HCT116 (cell line): ENCODE results near the gene FOXA1. TPM values are rescaled to one million over a fixed set of nuclear protein-coding genes. Genes with fewer than 3 reads are reported as not detected.

ENCODE experiments used
- ATAC-seq: fragments of 200-7000 bp; cut with Tn5 transposase; 2 replicates; pipeline ENCODE4 v1.9.1; 2020; ENCODE audit warnings: mild to moderate bottlenecking, moderate library complexity
- BruUV-seq: library from RNA; stranded (reverse); fragments of 400-500 nt; replicated peaks from 2 replicates; lab custom pipeline; 2021; lab: Mats Ljungman, UMichigan
- CTCF ChIA-PET: fragments of 300-600 bp; sonication (Branson Sonifier 250); formaldehyde crosslinking; loops from one replicate; lab custom pipeline; 2021; ENCODE audit warnings: antibody characterized with exemption; lab: Charles Lee
- POLR2A ChIA-PET: fragments of 300-600, 350-600 bp; sonication (Branson Sonifier 250); formaldehyde crosslinking; loops from one replicate; lab custom pipeline; 2021; ENCODE audit warnings: antibody characterized with exemption; lab: Charles Lee
- RAD21 ChIA-PET, 2 experiments: fragments of 300-600 bp; sonication (Branson Sonifier 250); formaldehyde crosslinking; loops; one replicate each; lab custom pipeline; 2023; ENCODE audit warnings: low total read pairs in 2 of 2; ENCODE audit not compliant: uncharacterized antibody in 2 of 2, unreplicated experiment in 2 of 2, low non-redundant PET in 1 of 2; lab: Charles Lee
- DNase-seq: peaks from one replicate; pipeline ENCODE4 v3.0.0-alpha.2; 2010; ENCODE audit warnings: low read depth, low spot score
- H2AFZ ChIP-seq: fragments of 200-600 bp; shearing (Covaris generic), sonication (generic); 2 replicates; pipeline ENCODE4 v1.6.1; 2017; ENCODE audit warnings: low read depth, mixed run types, mixed read lengths, antibody characterized with exemption, low read length; ENCODE audit not compliant: poor library complexity, severe bottlenecking
- H3K27ac ChIP-seq: 2 replicates; pipeline ENCODE4 v1.5.1; 2012; ENCODE audit warnings: low read depth, low read length
- H3K27me3 ChIP-seq: fragments of 200-600 bp; sonication (generic); 2 replicates; pipeline ENCODE4 v1.6.1; 2016; ENCODE audit warnings: mixed run types, low read length, mixed read lengths; ENCODE audit not compliant: insufficient read depth
- H3K36me3 ChIP-seq, 2 experiments: fragments of 200-500 bp in 1 of 2; fragments of 200-600 bp in 1 of 2; sonication (Bioruptor generic) in 1 of 2; sonication (generic) in 1 of 2; 2 replicates each; pipeline versions ENCODE4 v1.5.1 to v1.6.1; 2014 to 2016; ENCODE audit warnings: low read length in 2 of 2, inconsistent platforms in 1 of 2, mixed read lengths in 1 of 2, mixed run types in 1 of 2; ENCODE audit not compliant: insufficient read depth in 2 of 2, control insufficient read depth in 1 of 2
- H3K4me1 ChIP-seq, 2 experiments: fragments of 200-600 bp in 1 of 2; sonication (generic) in 1 of 2; 2 replicates each; pipeline versions ENCODE4 v1.5.1 to v1.6.1; 2012 to 2017; ENCODE audit warnings: low read length in 2 of 2, inconsistent platforms in 1 of 2, mild to moderate bottlenecking in 1 of 2, mixed read lengths in 1 of 2, mixed run types in 1 of 2, moderate library complexity in 1 of 2; ENCODE audit not compliant: insufficient read depth in 2 of 2, control insufficient read depth in 1 of 2
- H3K4me2 ChIP-seq: fragments of 200-600 bp; sonication (generic); 2 replicates; pipeline ENCODE4 v1.6.1; 2017; ENCODE audit warnings: mixed run types, low read length, mixed read lengths
- H3K4me3 ChIP-seq, 2 experiments: fragments of 200-600 bp in 1 of 2; sonication (generic) in 1 of 2; replicated peaks in 1 of 2; 2 replicates each; pipeline ENCODE4 v1.5.1; 2011 to 2016; ENCODE audit warnings: low read length in 2 of 2, control low read depth in 1 of 2, low read depth in 1 of 2, mild to moderate bottlenecking in 1 of 2, mixed read lengths in 1 of 2, mixed run types in 1 of 2
- H3K79me2 ChIP-seq: fragments of 200-600 bp; sonication (generic); 2 replicates; pipeline ENCODE4 v1.6.1; 2017; ENCODE audit warnings: mild to moderate bottlenecking, mixed run types, low read length, moderate library complexity, mixed read lengths; ENCODE audit not compliant: insufficient read depth
- H3K9ac ChIP-seq: fragments of 200-600 bp; sonication (generic); 2 replicates; pipeline ENCODE4 v1.6.1; 2016; ENCODE audit warnings: low read length, mixed read lengths
- H3K9me2 ChIP-seq: fragments of 200-600 bp; sonication (generic), shearing (Covaris generic); 2 replicates; pipeline ENCODE4 v1.6.1; 2017; ENCODE audit warnings: mixed run types, mild to moderate bottlenecking, moderate library complexity; ENCODE audit not compliant: insufficient read depth
- H3K9me3 ChIP-seq, 2 experiments: fragments of 200-500 bp in 1 of 2; fragments of 200-600 bp in 1 of 2; sonication (Bioruptor generic) in 1 of 2; sonication (generic) in 1 of 2; 2 replicates each; pipeline ENCODE4 v1.6.1; 2014 to 2017; ENCODE audit warnings: low read length in 2 of 2, mixed read lengths in 2 of 2, inconsistent platforms in 1 of 2, low read depth in 1 of 2, mild to moderate bottlenecking in 1 of 2, mixed run types in 1 of 2, moderate library complexity in 1 of 2; ENCODE audit not compliant: control insufficient read depth in 1 of 2, insufficient read depth in 1 of 2
- H4K20me1 ChIP-seq: fragments of 200-600 bp; sonication (generic), shearing (Covaris generic); 2 replicates; pipeline ENCODE4 v1.6.1; 2017; ENCODE audit warnings: mixed run types, mild to moderate bottlenecking, moderate library complexity; ENCODE audit not compliant: insufficient read depth
- ATF3 ChIP-seq: IDR thresholded peaks from 2 replicates; pipeline ENCODE4 v1.6.1; 2012
- CBX3 ChIP-seq: IDR thresholded peaks from 2 replicates; pipeline ENCODE4 v1.6.1; 2012; ENCODE audit warnings: low read depth
- CTCF ChIP-seq, 3 experiments: fragments of 200-600 bp in 1 of 3; sonication (generic) in 1 of 3; IDR thresholded peaks in 2 of 3; conservative IDR thresholded peaks in 1 of 3; 2 replicates each; pipeline ENCODE4 v1.5.1; 2012 to 2017; ENCODE audit warnings: low read depth in 2 of 3, low read length in 2 of 3, antibody characterized with exemption in 1 of 3, borderline replicate concordance in 1 of 3, control low read depth in 1 of 3, mild to moderate bottlenecking in 1 of 3, mixed read lengths in 1 of 3, mixed run types in 1 of 3, moderate library complexity in 1 of 3; ENCODE audit not compliant: insufficient read depth in 1 of 3
- EGR1 ChIP-seq: IDR thresholded peaks from 2 replicates; pipeline ENCODE4 v1.6.1; 2012; ENCODE audit warnings: low read depth
- ELF1 ChIP-seq: IDR thresholded peaks from 2 replicates; pipeline ENCODE4 v1.6.1; 2012; ENCODE audit warnings: low read depth, borderline replicate concordance
- EZH2 ChIP-seq: fragments of 200-600 bp; sonication (generic); IDR thresholded peaks from 2 replicates; pipeline ENCODE4 v1.6.1; 2017; ENCODE audit warnings: antibody characterized with exemption, mixed run types
- FOSL1 ChIP-seq: IDR thresholded peaks from 2 replicates; pipeline ENCODE4 v1.6.1; 2012; ENCODE audit warnings: low read depth
- POLR2AphosphoS5 ChIP-seq: IDR thresholded peaks from 2 replicates; pipeline ENCODE4 v1.6.1; 2011; ENCODE audit warnings: mild to moderate bottlenecking, low read depth, low read length, moderate library complexity
- RAD21 ChIP-seq: IDR thresholded peaks from 2 replicates; pipeline ENCODE4 v1.6.1; 2012; ENCODE audit warnings: low read depth, mild to moderate bottlenecking
- REST ChIP-seq: IDR thresholded peaks from 2 replicates; pipeline ENCODE4 v1.6.1; 2012; ENCODE audit warnings: low read depth
- SIN3A ChIP-seq: IDR thresholded peaks from 2 replicates; pipeline ENCODE4 v1.6.1; 2012; ENCODE audit warnings: low read depth
- SP1 ChIP-seq: IDR thresholded peaks from 2 replicates; pipeline ENCODE4 v1.6.1; 2012; ENCODE audit warnings: low read depth
- SRF ChIP-seq: IDR thresholded peaks from 2 replicates; pipeline ENCODE4 v1.6.1; 2012; ENCODE audit warnings: low read depth
- TCF7L2 ChIP-seq: IDR thresholded peaks from 2 replicates; pipeline ENCODE4 v1.7.0; 2011; ENCODE audit warnings: borderline replicate concordance, inconsistent platforms; ENCODE audit not compliant: insufficient read depth, insufficient read length; ENCODE audit errors: extremely low read depth
- ZBTB33 ChIP-seq: IDR thresholded peaks from 2 replicates; pipeline ENCODE4 v1.6.1; 2011; ENCODE audit warnings: mild to moderate bottlenecking, low read length, moderate library complexity; ENCODE audit not compliant: insufficient replicate concordance; ENCODE audit errors: extremely low read depth
- ZNF274 ChIP-seq: fragments of 200-500 bp; sonication (Bioruptor generic); IDR thresholded peaks from 2 replicates; pipeline ENCODE4 v1.6.1; 2014; ENCODE audit warnings: mild to moderate bottlenecking, low read depth, low read length, inconsistent platforms
- intact Hi-C: fragments of 100-400 bp; cut with micrococcal nuclease; formaldehyde crosslinking; loops from 2 replicates; pipeline ENCODE4 v1.10.0; 2022
- total RNA-seq: library from RNA; stranded (reverse); gene quantifications from one replicate; pipeline ENCODE4 v1.2.1, GENCODE V29; 2021; ENCODE audit not compliant: unreplicated experiment

FOXA1 gene
- total RNA-seq, 1 experiment from 2014 or later, result 1.3 TPM

GRCh38 chr14:37587131-37587803 lies 7.8 kb downstream of the FOXA1 start (continued):
- TF ChIP-seq SIN3A, result no peak
- TF ChIP-seq EZH2, result no peak
- no peak for TF ChIP-seq SP1
- TF ChIP-seq ZNF274, result no peak
- TF ChIP-seq, all 23 proteins: peak for 0

- TF ChIP-seq CTCF (IDR thresholded peaks at IDR 0.05 in 2 of 3, conservative IDR thresholded peaks at IDR 0.05 in 1 of 3; ENCODE audit: borderline replicate concordance in 1 of 3, insufficient read depth in 1 of 3, low read depth in 2 of 3, low read length in 2 of 3) (no peak), ATF3 (no peak), REST (no peak), EZH2 (no peak), POLR2AphosphoS5 (no peak), FOSL1 (no peak), SRF (no peak), SP1 (no peak), CBX3 (no peak), RAD21 (no peak), EGR1 (no peak), TCF7L2 (no peak), ELF1 (no peak), ZBTB33 (no peak)
- TF ChIP-seq, all 23 proteins: peak for 0
- Histone ChIP-seq H2AFZ (no peak overlapping the region), H3K27ac (no peak overlapping the region), H3K36me3 (no peaks in the 10 kb centered on the region), H3K9me3 (no peaks in the 10 kb centered on the region), H3K79me2 (no peaks in the 10 kb centered on the region), H3K9me2 (no peaks in the 10 kb centered on the region), H3K9ac (no peak overlapping the region), H4K20me1 (no peaks in the 10 kb centered on the region), H3K4me2 (no peak overlapping the region), H3K27me3 (no peaks in the 10 kb centered on the region), H3K4me1 (peaks cover 5 to 26% of the 10 kb centered on the region in 2 experiments), H3K4me3 (no peak overlapping the region)
- intact Hi-C loops, result no loop called here
- ATAC-seq (no peak), DNase-seq (no peak)
- RAD21 ChIA-PET, result no interaction called here
- POLR2A ChIA-PET, result no interaction called here
- no TSS peak for BruUV-seq
- CTCF ChIA-PET, result no interaction called here
Observed at GRCh38 chr14:37586797-37587130, 8.3 kb downstream of the FOXA1 start.
